Osteocyte (in vitro differentiated cells): ENCODE data around the gene MIGA1. TPM values are rescaled to one million over a fixed set of nuclear protein-coding genes. Genes with fewer than 3 reads are reported as not detected.
"Not testable (repeated sequence)": the region's sequence is repeated elsewhere in the genome, so short reads cannot be mapped to it uniquely, and the experiment has no call there.

Experiments used
- DNase-seq: peaks from one replicate; pipeline ENCODE4 v3.0.0; 2021; ENCODE audit warnings: mixed read lengths; ENCODE audit not compliant: unreplicated experiment; ENCODE audit errors: extremely low spot score
- H3K27ac Mint-ChIP-seq: one replicate; pipeline ENCODE4 v1.8.0; 2021; ENCODE audit warnings: mild to moderate bottlenecking, mixed read lengths; ENCODE audit not compliant: unreplicated experiment
- H3K27me3 Mint-ChIP-seq: one replicate; pipeline ENCODE4 v1.8.0; 2021; ENCODE audit warnings: mixed read lengths; ENCODE audit not compliant: unreplicated experiment
- H3K36me3 Mint-ChIP-seq: one replicate; pipeline ENCODE4 v1.8.0; 2021; ENCODE audit warnings: mixed read lengths; ENCODE audit not compliant: unreplicated experiment
- H3K4me1 Mint-ChIP-seq: one replicate; pipeline ENCODE4 v1.8.0; 2021; ENCODE audit warnings: mixed read lengths; ENCODE audit not compliant: unreplicated experiment
- H3K4me3 Mint-ChIP-seq: one replicate; pipeline ENCODE4 v1.8.0; 2021; ENCODE audit warnings: mild to moderate bottlenecking, moderate library complexity, mixed read lengths; ENCODE audit not compliant: unreplicated experiment
- H3K9me3 Mint-ChIP-seq: one replicate; pipeline ENCODE4 v1.8.0; 2021; ENCODE audit warnings: mixed read lengths; ENCODE audit not compliant: unreplicated experiment
- CTCF ChIP-seq: fragments of 200-600 bp; sonication (generic); IDR thresholded peaks from 2 replicates; pipeline ENCODE4 v1.5.0; 2021; ENCODE audit warnings: antibody characterized with exemption, mild to moderate bottlenecking, moderate library complexity
- total RNA-seq: library from RNA; stranded (reverse); gene quantifications from 2 replicates; pipeline ENCODE4 v1.2.1, GENCODE V29; 2021

The MIGA1 gene
- total RNA-seq, 1 donor from 2014 or later, result 17.8 TPM

GRCh38 chr1:77906019-77906545 is 126.6 kb downstream of the MIGA1 start:
- Mint-ChIP-seq H3K27ac (peak overlapping the region; percentile 48), H3K4me3 (no peak overlapping the region), H3K36me3 (peaks cover 5% of the 10 kb centered on the region), H3K27me3 (no peaks in the 10 kb centered on the region), H3K9me3 (no peaks in the 10 kb centered on the region), H3K4me1 (peaks cover 5% of the 10 kb centered on the region)
- no peak for TF ChIP-seq CTCF
- no peak for DNase-seq

GRCh38 chr1:77906624-77907023 is 127.2 kb downstream of the MIGA1 start:
- Mint-ChIP-seq H3K4me3 (no peak overlapping the region), H3K36me3 (peaks cover 5% of the 10 kb centered on the region), H3K27me3 (no peaks in the 10 kb centered on the region), H3K9me3 (no peaks in the 10 kb centered on the region), H3K4me1 (peaks cover 5% of the 10 kb centered on the region), H3K27ac (no peak overlapping the region)
- no peak for DNase-seq
- TF ChIP-seq CTCF, result no peak

- H3K4me3 Mint-ChIP-seq, result no peak overlapping the region
- no peak overlapping the region for H3K27ac Mint-ChIP-seq
- no peak for TF ChIP-seq CTCF
- H3K27me3 Mint-ChIP-seq, result no peaks in the 10 kb centered on the region
- H3K4me1 Mint-ChIP-seq, result peaks cover 5% of the 10 kb centered on the region
- DNase-seq, result no peak
- no peaks in the 10 kb centered on the region for H3K9me3 Mint-ChIP-seq
- peaks cover 2% of the 10 kb centered on the region for H3K36me3 Mint-ChIP-seq
Observed at GRCh38 chr1:77910116-77910515, 130.7 kb downstream of the MIGA1 start.

- not testable (repeated sequence) for H3K27ac Mint-ChIP-seq, H3K4me3 Mint-ChIP-seq, H3K27me3 Mint-ChIP-seq, H3K9me3 Mint-ChIP-seq, H3K4me1 Mint-ChIP-seq, DNase-seq
- H3K36me3 Mint-ChIP-seq, result peaks cover 27% of the 10 kb centered on the region
Observed at GRCh38 chr1:77918918-77919317, 139.5 kb downstream of the MIGA1 start.

- peaks cover 8% of the 10 kb centered on the region for H3K4me1 Mint-ChIP-seq
- peaks cover 37% of the 10 kb centered on the region for H3K36me3 Mint-ChIP-seq
- no peak overlapping the region for H3K4me3 Mint-ChIP-seq
- DNase-seq, result no peak
- H3K9me3 Mint-ChIP-seq, result no peaks in the 10 kb centered on the region
- TF ChIP-seq CTCF, result no peak
- H3K27ac Mint-ChIP-seq, result peak overlapping the region; percentile 41
- H3K27me3 Mint-ChIP-seq, result no peaks in the 10 kb centered on the region
Observed at GRCh38 chr1:77925518-77925917, 146.1 kb downstream of the MIGA1 start.

- Mint-ChIP-seq H3K4me3 (no peak overlapping the region), H3K4me1 (peaks cover 8% of the 10 kb centered on the region), H3K36me3 (peaks cover 37% of the 10 kb centered on the region), H3K27ac (no peak overlapping the region), H3K27me3 (no peaks in the 10 kb centered on the region), H3K9me3 (no peaks in the 10 kb centered on the region)
- TF ChIP-seq CTCF, result no peak
- DNase-seq, result no peak
Observed at GRCh38 chr1:77925956-77926355, 146.5 kb downstream of the MIGA1 start.
